A549 treated with dexamethasone at 1 μM for 4 hours (cell line): ENCODE measurements around the gene NTNG2. TPM values are rescaled to one million over a fixed set of nuclear protein-coding genes. Genes with fewer than 3 reads are reported as not detected.

ENCODE experiments used
- total RNA-seq: library from RNA; stranded (reverse); fragments of 200-300 nt; extraction: Qiagen RNA extraction; gene quantifications from 5 replicates; pipeline ENCODE4 v1.2.3, GENCODE V29; 2022

NTNG2 gene, protein sequence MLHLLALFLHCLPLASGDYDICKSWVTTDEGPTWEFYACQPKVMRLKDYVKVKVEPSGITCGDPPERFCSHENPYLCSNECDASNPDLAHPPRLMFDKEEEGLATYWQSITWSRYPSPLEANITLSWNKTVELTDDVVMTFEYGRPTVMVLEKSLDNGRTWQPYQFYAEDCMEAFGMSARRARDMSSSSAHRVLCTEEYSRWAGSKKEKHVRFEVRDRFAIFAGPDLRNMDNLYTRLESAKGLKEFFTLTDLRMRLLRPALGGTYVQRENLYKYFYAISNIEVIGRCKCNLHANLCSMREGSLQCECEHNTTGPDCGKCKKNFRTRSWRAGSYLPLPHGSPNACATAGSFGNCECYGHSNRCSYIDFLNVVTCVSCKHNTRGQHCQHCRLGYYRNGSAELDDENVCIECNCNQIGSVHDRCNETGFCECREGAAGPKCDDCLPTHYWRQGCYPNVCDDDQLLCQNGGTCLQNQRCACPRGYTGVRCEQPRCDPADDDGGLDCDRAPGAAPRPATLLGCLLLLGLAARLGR
- 0.57 to 2.3 TPM (median 1.5 TPM) in 5 replicates for total RNA-seq

DNA sequence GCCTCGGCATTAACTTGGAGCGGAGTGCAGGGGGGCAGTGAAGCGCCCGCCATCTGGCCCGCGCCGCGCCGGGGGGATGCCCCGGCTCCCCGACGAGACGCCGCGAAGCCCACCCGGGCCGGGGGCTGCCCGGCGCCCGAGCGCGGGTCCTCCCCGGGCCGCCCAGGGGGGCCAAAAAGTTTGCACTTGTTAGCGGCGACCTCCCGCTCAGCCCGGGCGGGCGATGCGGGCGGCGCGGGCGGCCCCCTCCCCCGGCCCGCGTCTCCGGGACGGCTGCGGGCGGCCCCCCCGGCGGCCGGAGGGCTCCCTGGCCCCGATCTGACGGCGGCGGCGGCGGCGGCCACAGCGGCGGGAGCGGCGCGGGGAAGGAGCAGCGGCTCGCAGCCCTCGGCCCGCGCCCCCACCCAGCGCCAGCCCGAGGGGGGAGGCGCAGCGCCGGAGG is at the start of gene NTNG2:
Gene NTNG2 (plus strand): TSS at position 316 of the 442 bp plus-strand sequence. CDS start 4,774 bp downstream, outside the sequence.

Other genes starting within 250 kb of the NTNG2 start
- 31.2 to 35.6 TPM (median 32.4 TPM) in 5 replicates for gene MED27, start 82.2 kb upstream of the NTNG2 start, total RNA-seq
- gene SETX, start 192.9 kb downstream of the NTNG2 start, total RNA-seq, result 18.5 to 23.5 TPM (median 21.1 TPM) in 5 replicates
- gene TTF1, start 244.8 kb downstream of the NTNG2 start, total RNA-seq, result 13.8 to 16.3 TPM (median 14.1 TPM) in 5 replicates
- 0.05 to 0.22 TPM (median 0.07 TPM) in 3 of 5 replicates, not detected in the others for gene CFAP77, start 248.2 kb downstream of the NTNG2 start, total RNA-seq